Upper lobe of left lung (tissue), 6 donors: ENCODE measurements around the gene GPHA2. TPM values are rescaled to one million over a fixed set of nuclear protein-coding genes. Genes with fewer than 3 reads are reported as not detected.

Source experiments
- ATAC-seq, 2 donors: fragments of 200-7000 bp; cut with Tn5 transposase; one replicate each; pipeline ENCODE4 v1.9.1; 2022; ENCODE audit warnings: mild to moderate bottlenecking in 2 of 2, moderate library complexity in 2 of 2; ENCODE audit not compliant: low FRiP score in 2 of 2
- DNase-seq, 2 donors: peaks; one replicate each; pipeline ENCODE4 v3.0.0-alpha.2; 2019 to 2020
- H3K27ac ChIP-seq, 4 donors: fragments of 200-600 bp; sonication (generic); one replicate each; pipeline ENCODE4 v1.5.1; 2016 to 2019
- H3K27me3 ChIP-seq, 4 donors: fragments of 200-600 bp; sonication (generic); one replicate each; pipeline ENCODE4 v1.5.1; 2017 to 2019
- H3K36me3 ChIP-seq, 4 donors: fragments of 200-600 bp; sonication (generic); one replicate each; pipeline ENCODE4 v1.5.1; 2016 to 2019
- H3K4me1 ChIP-seq, 4 donors: fragments of 200-600 bp; sonication (generic); one replicate each; pipeline ENCODE4 v1.5.1; 2018 to 2019
- H3K4me3 ChIP-seq, 4 donors: fragments of 200-600 bp; sonication (generic); one replicate each; pipeline ENCODE4 v1.5.1; 2017 to 2019; ENCODE audit warnings: mild to moderate bottlenecking in 2 of 4, moderate library complexity in 1 of 4
- H3K9me3 ChIP-seq, 4 donors: fragments of 200-600 bp; sonication (generic); one replicate each; pipeline ENCODE4 v1.5.1; 2018 to 2019
- CTCF ChIP-seq, 6 experiments: fragments of 450-650 bp in 4 of 6; fragments of 200-600 bp in 2 of 6; sonication (generic) in 2 of 6; IDR thresholded peaks; one replicate each; pipeline ENCODE4 v1.5.1; 2016 to 2019; ENCODE audit warnings: antibody characterized with exemption in 6 of 6
- EP300 ChIP-seq, 4 donors: sonication (generic); formaldehyde crosslinking; IDR thresholded peaks; one replicate each; pipeline ENCODE4 v1.5.1; 2017; ENCODE audit warnings: antibody characterized with exemption in 4 of 4, control low read depth in 2 of 4
- POLR2A ChIP-seq, 4 donors: fragments of 450-650 bp; IDR thresholded peaks; one replicate each; pipeline ENCODE4 v1.5.1; 2016 to 2017; ENCODE audit warnings: antibody characterized with exemption in 4 of 4, mild to moderate bottlenecking in 2 of 4
- POLR2AphosphoS5 ChIP-seq, 2 donors: sonication (generic); formaldehyde crosslinking; IDR thresholded peaks; one replicate each; pipeline ENCODE4 v1.5.1; 2017; ENCODE audit warnings: antibody characterized with exemption in 2 of 2
- WGBS, 2 donors: methylation state at CpG; one replicate each; pipeline ENCODE4 v1.1.5; 2017 to 2018; 5-methylcytosine and 5-hydroxymethylcytosine counted together
- small RNA-seq, 4 donors: library from RNA; depleted of rRNA; stranded (forward); fragments of <200 nt; gene quantifications; one replicate each; pipeline ENCODE3, GENCODE V24; 2016
- total RNA-seq, 6 donors: library from RNA; depleted of rRNA in 4 of 6; stranded (reverse); fragments of >200 nt in 4 of 6; gene quantifications; one replicate each; pipeline versions ENCODE4 v1.1.0 to v1.2.1, GENCODE V29; 2016 to 2021
- donor health status: DM: no; HTN: no; CAD: no; lungs with moderate emphysema.
- donor health status: DM: no; HTN: yes; CAD: no; lungs with severe emphysema.

Gene GPHA2
- total RNA-seq, 6 donors from 2014 or later: not detected

DNA sequence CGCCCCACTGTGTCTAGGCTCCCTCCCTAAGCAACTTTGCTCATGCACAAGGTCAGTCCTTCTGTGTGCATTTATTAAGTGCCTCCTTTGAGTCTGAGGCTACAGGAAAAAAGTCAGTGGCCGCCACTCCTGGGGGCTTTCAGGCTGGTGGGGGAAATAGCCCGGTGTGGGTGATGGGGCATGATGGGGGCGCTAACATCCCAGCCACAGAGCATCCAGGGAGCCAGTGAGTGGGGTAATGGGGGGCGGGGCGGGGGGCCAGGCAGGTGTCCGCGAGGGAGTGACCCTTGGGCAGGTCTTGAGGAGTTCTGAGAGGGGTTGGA is 47.3 kb downstream of the GPHA2 start:
- Histone ChIP-seq H3K4me3 (peak overlapping the region in 2 of 4 donors; percentile 32), H3K36me3 (no peaks in the 10 kb centered on the region), H3K4me1 (peaks cover 16 to 27% (median 22%) of the 10 kb centered on the region in 4 donors), H3K27me3 (no peaks in the 10 kb centered on the region), H3K9me3 (no peaks in the 10 kb centered on the region), H3K27ac (peak overlapping the region in 2 of 4 donors; percentile 77 to 87)
- no peak for TF ChIP-seq POLR2AphosphoS5 (IDR thresholded peaks at IDR 0.05)
- no peak for TF ChIP-seq CTCF (IDR thresholded peaks at IDR 0.05)
- no peak for TF ChIP-seq POLR2A (IDR thresholded peaks at IDR 0.05)
- no peak for TF ChIP-seq EP300 (IDR thresholded peaks at IDR 0.05)
- ATAC-seq (no peak), DNase-seq (peak in 1 of 2 donors; percentile 21)
- WGBS, 2 donors: 49 to 73% methylated on average over 6 to 7 of the region's 8 CpGs

- peak; percentile 95 to 98 (median 97) for TF ChIP-seq CTCF (IDR thresholded peaks at IDR 0.05)
- no peak for TF ChIP-seq POLR2A (IDR thresholded peaks at IDR 0.05)
- TF ChIP-seq POLR2AphosphoS5 (IDR thresholded peaks at IDR 0.05): peak in 1 of 2 donors; percentile 26
- no peak for TF ChIP-seq EP300 (IDR thresholded peaks at IDR 0.05)
- no peaks in the 10 kb centered on the region for H3K27me3 ChIP-seq
- 11 to 16% methylated on average over 11 to 34 of the region's 34 CpGs for WGBS, 2 donors
- H3K36me3 ChIP-seq: no peaks in the 10 kb centered on the region
- H3K9me3 ChIP-seq: no peaks in the 10 kb centered on the region
- ATAC-seq (peak; percentile 91 to 96), DNase-seq (peak; percentile 88 to 96)
- H3K4me1 ChIP-seq: peaks cover 12 to 25% (median 21%) of the 10 kb centered on the region in 4 donors
- peak overlapping the region in 3 of 4 donors; percentile 17 to 32 (median 32) for H3K4me3 ChIP-seq
- peak overlapping the region in 3 of 4 donors; percentile 61 to 87 (median 77) for H3K27ac ChIP-seq
Observed at GRCh38 chr11:64887757-64888405, 47.8 kb downstream of the GPHA2 start.

DNA sequence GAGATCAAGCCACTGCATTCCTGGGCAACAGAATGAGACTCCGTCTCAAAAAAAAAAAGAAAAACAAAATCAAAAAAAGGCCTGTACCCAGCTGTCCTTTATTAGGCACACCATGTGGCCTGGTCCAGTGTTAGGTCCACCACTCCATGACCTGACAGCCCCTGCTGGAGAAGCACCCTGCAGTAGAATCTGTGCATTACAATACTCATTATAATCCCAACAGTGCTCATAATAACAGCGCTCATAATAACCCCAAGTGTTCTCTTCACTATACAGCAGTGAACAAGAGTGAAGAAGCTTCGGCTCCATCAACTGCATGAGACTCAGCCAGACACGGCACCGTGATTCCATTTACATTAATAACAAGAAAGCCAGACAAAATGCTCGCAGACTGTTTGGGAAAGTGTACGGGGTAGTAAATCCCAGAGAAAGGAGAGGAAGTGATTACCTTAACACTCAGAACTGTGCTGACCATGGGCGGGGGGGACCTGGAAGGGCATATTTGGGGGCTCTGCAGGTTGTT is 48.4 kb downstream of the GPHA2 start:
- Histone ChIP-seq H3K27ac (peak overlapping the region in 3 of 4 donors; percentile 61 to 87 (median 77)), H3K36me3 (no peaks in the 10 kb centered on the region), H3K27me3 (no peaks in the 10 kb centered on the region), H3K9me3 (no peaks in the 10 kb centered on the region), H3K4me1 (peaks cover 12 to 25% (median 21%) of the 10 kb centered on the region in 4 donors), H3K4me3 (no peak overlapping the region)
- TF ChIP-seq POLR2AphosphoS5 (IDR thresholded peaks at IDR 0.05) (no peak), CTCF (IDR thresholded peaks at IDR 0.05) (no peak), EP300 (IDR thresholded peaks at IDR 0.05) (no peak), POLR2A (IDR thresholded peaks at IDR 0.05) (no peak)
- DNase-seq (no peak), ATAC-seq (no peak)
- 86% methylated on average over 8 of the region's 8 CpGs for WGBS, 2 donors

DNA sequence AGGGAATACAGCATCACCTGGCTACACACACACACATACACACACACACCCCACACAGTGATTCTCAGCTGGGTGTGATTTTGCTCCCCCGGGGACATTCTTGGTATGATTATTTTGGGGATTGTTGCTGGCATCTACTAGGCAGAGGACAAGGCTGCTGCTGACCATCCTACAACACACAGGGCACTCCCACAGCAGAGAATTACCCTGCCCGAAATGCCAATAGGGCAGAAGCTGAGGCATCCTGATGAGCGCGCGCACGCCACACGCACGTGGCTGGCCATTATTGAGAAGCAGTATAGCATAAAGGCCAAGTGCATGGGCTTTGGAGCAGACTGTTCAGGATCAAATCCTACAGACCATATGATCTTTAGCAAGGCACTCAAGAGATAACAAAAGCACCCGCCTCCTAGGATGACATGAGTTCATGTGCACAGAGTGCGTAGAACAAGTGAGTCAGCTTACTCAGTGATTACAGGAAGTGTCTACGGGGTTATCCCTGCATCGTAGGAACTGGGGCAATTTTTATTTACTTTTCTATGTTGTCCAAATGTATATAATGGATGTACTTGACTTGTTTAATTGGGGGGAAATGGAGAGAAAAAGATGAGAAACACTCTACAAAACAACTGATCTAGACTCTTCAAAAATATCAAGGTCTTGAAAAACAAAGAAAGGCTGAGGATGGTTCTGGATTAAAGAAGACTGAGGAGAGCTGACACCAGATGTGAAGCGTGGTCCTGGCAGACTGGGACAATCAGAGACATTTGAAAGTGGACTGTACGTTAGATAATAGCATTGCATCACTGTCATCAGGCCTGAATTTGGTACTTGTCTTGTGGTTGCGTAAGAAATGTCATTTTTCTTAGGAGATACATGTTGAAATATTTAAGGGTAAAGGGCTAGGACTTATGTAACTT is 50.1 kb downstream of the GPHA2 start:
- Histone ChIP-seq H3K27ac (peak overlapping the region; percentile 17 to 74 (median 64)), H3K4me1 (peaks cover 16 to 29% (median 28%) of the 10 kb centered on the region in 4 donors), H3K27me3 (no peaks in the 10 kb centered on the region), H3K9me3 (no peaks in the 10 kb centered on the region), H3K4me3 (no peak overlapping the region), H3K36me3 (no peaks in the 10 kb centered on the region)
- 65 to 66% methylated on average over 14 to 15 of the region's 15 CpGs for WGBS, 2 donors
- peak in 1 of 2 donors; percentile 72 for DNase-seq
- ATAC-seq: peak; percentile 40 to 58
- peak in 1 of 2 donors; percentile 87 for TF ChIP-seq POLR2AphosphoS5 (IDR thresholded peaks at IDR 0.05)
- TF ChIP-seq POLR2A (IDR thresholded peaks at IDR 0.05): no peak
- no peak for TF ChIP-seq CTCF (IDR thresholded peaks at IDR 0.05)
- peak in 1 of 4 donors; percentile 77 for TF ChIP-seq EP300 (IDR thresholded peaks at IDR 0.05)

Small RNAs within 50 kb of the gene (small RNA-seq; reads per million reads assigned to genes)
- gene MIR6749 (0 to 0.43 (median 0.12) reads per million in 4 donors), gene MIR6750 (0 to 0.06 (median 0) reads per million in 4 donors)

Other genes with a start within 250 kb of the GPHA2 start
- 10 to 100 TPM in 1 of 6 donors, 1 to 10 TPM in 2, under 1 TPM in 1, not detected in 2; 0.59 to 21.6 (median 2.9) TPM for gene NRXN2, start 212.7 kb downstream of the GPHA2 start, total RNA-seq
- 10 to 100 TPM; 20.5 to 80.7 (median 33.9) TPM for gene RASGRP2, start 191.8 kb downstream of the GPHA2 start, total RNA-seq
- gene PYGM, start 175.9 kb downstream of the GPHA2 start, total RNA-seq: 1 to 10 TPM; 1.0 to 3.7 (median 1.5) TPM
- gene SF1, start 157.4 kb downstream of the GPHA2 start, total RNA-seq: 100 to 1,000 TPM; 231 to 625 (median 265) TPM
- 10 to 100 TPM; 19.0 to 84.7 (median 29.2) TPM for gene MAP4K2, start 132.7 kb downstream of the GPHA2 start, total RNA-seq
- 10 to 100 TPM; 15.4 to 47.1 (median 24.4) TPM for gene MEN1, start 125.3 kb downstream of the GPHA2 start, total RNA-seq
- 10 to 100 TPM; 21.6 to 62.4 (median 26.0) TPM for gene CDC42BPG, start 91.2 kb downstream of the GPHA2 start, total RNA-seq
- 100 to 1,000 TPM in 4 of 6 donors, 10 to 100 TPM in 2; 43.0 to 167 (median 103) TPM for gene EHD1, start 57.3 kb downstream of the GPHA2 start, total RNA-seq
- 10 to 100 TPM; 24.6 to 59.2 (median 33.3) TPM for gene ATG2A, start 18.7 kb downstream of the GPHA2 start, total RNA-seq
- gene PPP2R5B, start 11.2 kb downstream of the GPHA2 start, total RNA-seq: 10 to 100 TPM; 21.0 to 48.1 (median 27.5) TPM
- gene MAJIN, start 36.2 kb upstream of the GPHA2 start, total RNA-seq: under 1 TPM in 1 of 6 donors, not detected in 5; 0.15 TPM
- 10 to 100 TPM in 1 of 6 donors, 1 to 10 TPM in 5; 1.7 to 36.7 (median 6.0) TPM for gene BATF2, start 61.1 kb upstream of the GPHA2 start, total RNA-seq
- gene ARL2, start 78.3 kb upstream of the GPHA2 start, total RNA-seq: 100 to 1,000 TPM in 1 of 6 donors, 10 to 100 TPM in 5; 41.9 to 113 (median 81.2) TPM
- 10 to 100 TPM; 14.7 to 32.1 (median 21.2) TPM for gene SNX15, start 91.5 kb upstream of the GPHA2 start, total RNA-seq
- 10 to 100 TPM in 5 of 6 donors, 1 to 10 TPM in 1; 9.1 to 18.9 (median 14.5) TPM for gene SAC3D1, start 105.3 kb upstream of the GPHA2 start, total RNA-seq
- 10 to 100 TPM in 2 of 6 donors, 1 to 10 TPM in 4; 5.9 to 27.2 (median 9.1) TPM for gene NAALADL1, start 122.7 kb upstream of the GPHA2 start, total RNA-seq
- gene CDCA5, start 148.1 kb upstream of the GPHA2 start, total RNA-seq: 1 to 10 TPM; 1.0 to 4.4 (median 1.8) TPM
- gene ZFPL1, start 148.3 kb upstream of the GPHA2 start, total RNA-seq: 10 to 100 TPM; 21.4 to 39.8 (median 34.6) TPM
- 100 to 1,000 TPM; 102 to 531 (median 175) TPM for gene VPS51, start 160.3 kb upstream of the GPHA2 start, total RNA-seq
- gene TM7SF2, start 176.0 kb upstream of the GPHA2 start, total RNA-seq: 10 to 100 TPM; 36.8 to 82.7 (median 45.5) TPM
- 10 to 100 TPM; 12.6 to 28.5 (median 15.2) TPM for gene ZNHIT2, start 181.8 kb upstream of the GPHA2 start, total RNA-seq
- gene FAU, start 186.2 kb upstream of the GPHA2 start, total RNA-seq: 1,000 to 10,000 TPM in 1 of 6 donors, 100 to 1,000 TPM in 5; 405 to 1,014 (median 590) TPM
- 10 to 100 TPM; 15.7 to 78.6 (median 57.1) TPM for gene MRPL49, start 186.4 kb upstream of the GPHA2 start, total RNA-seq
- gene SYVN1, start 198.6 kb upstream of the GPHA2 start, total RNA-seq: 10 to 100 TPM; 31.1 to 70.6 (median 50.0) TPM
- not detected for gene SPDYC, start 234.3 kb upstream of the GPHA2 start, total RNA-seq
- gene CAPN1, start 246.0 kb upstream of the GPHA2 start, total RNA-seq: 100 to 1,000 TPM; 152 to 327 (median 235) TPM